Body of pancreas (tissue), 4 donors: Measurements from ENCODE around the gene GRIP2. TPM values are rescaled to one million over a fixed set of nuclear protein-coding genes. Genes with fewer than 3 reads are reported as not detected.

Experiments used
- ATAC-seq: fragments of 150-250 bp; one replicate; pipeline ENCODE4 v1.9.1; 2016
- DNase-seq, 4 donors: peaks; one replicate each; pipeline ENCODE4 v3.0.0-alpha.2; 2019
- H3K27ac ChIP-seq, 4 donors: fragments of 200-600 bp; sonication (generic); 1 replicate in 3 of 4; 2 replicates in 1 of 4; pipeline versions ENCODE4 v1.5.1 to v1.6.1; 2016 to 2019; ENCODE audit warnings: mild to moderate bottlenecking in 1 of 4, mixed read lengths in 1 of 4, moderate library complexity in 1 of 4
- H3K27me3 ChIP-seq, 2 donors: fragments of 200-600 bp; sonication (generic); one replicate each; pipeline ENCODE4 v1.6.0; 2016; ENCODE audit warnings: mild to moderate bottlenecking in 1 of 2
- H3K36me3 ChIP-seq, 2 donors: fragments of 200-600 bp; sonication (generic); replicated peaks in 1 of 2; 2 replicates each; pipeline ENCODE4 v1.5.1; 2016; ENCODE audit warnings: low read depth in 2 of 2; ENCODE audit not compliant: insufficient read depth in 1 of 2
- H3K4me1 ChIP-seq: fragments of 200-600 bp; sonication (generic); one replicate; pipeline ENCODE4 v1.6.0; 2016
- H3K4me3 ChIP-seq, 2 donors: fragments of 200-600 bp; sonication (generic); 1 replicate in 1 of 2; 2 replicates in 1 of 2; pipeline ENCODE4 v1.5.1; 2016 to 2019
- H3K9me3 ChIP-seq, 3 donors: fragments of 200-600 bp; sonication (generic); 1 replicate in 2 of 3; 2 replicates in 1 of 3; pipeline ENCODE4 v1.5.1; 2016
- CTCF ChIP-seq, 7 experiments: fragments of 450-650 bp in 4 of 7; fragments of 200-600 bp in 3 of 7; sonication (generic) in 3 of 7; IDR thresholded peaks; one replicate each; pipeline ENCODE4 v1.5.1; 2016 to 2019; ENCODE audit warnings: antibody characterized with exemption in 7 of 7
- POLR2A ChIP-seq, 3 donors: fragments of 450-650 bp; IDR thresholded peaks; one replicate each; pipeline ENCODE4 v1.6.1; 2016; ENCODE audit warnings: antibody characterized with exemption in 3 of 3, mild to moderate bottlenecking in 2 of 3
- WGBS, 2 donors: methylation state at CpG; one replicate each; pipeline ENCODE4 v1.1.5; 2017; 5-methylcytosine and 5-hydroxymethylcytosine counted together
- intact Hi-C: fragments of 100-400 bp; cut with DNase I; formaldehyde crosslinking; loops from one replicate; pipeline ENCODE4 v1.15.1; 2023
- total RNA-seq, 2 donors: library from RNA; depleted of rRNA; stranded (reverse); fragments of >200 nt; gene quantifications; one replicate each; pipeline ENCODE4 v1.1.0, GENCODE V29; 2016

Gene GRIP2
- total RNA-seq, 2 donors from 2014 or later = 0.26 to 0.99 TPM

- Histone ChIP-seq H3K36me3 (no peaks in the 10 kb centered on the region), H3K4me1 (no peaks in the 10 kb centered on the region), H3K27me3 (no peaks in the 10 kb centered on the region), H3K9me3 (no peaks in the 10 kb centered on the region), H3K27ac (no peak overlapping the region), H3K4me3 (no peak overlapping the region)
- DNase-seq (no peak), ATAC-seq (no peak)
- intact Hi-C loops = no loop called here
- TF ChIP-seq POLR2A (IDR thresholded peaks at IDR 0.05) (no peak), CTCF (IDR thresholded peaks at IDR 0.05) (no peak)
- WGBS, 2 donors = 64 to 80% methylated on average over 9 to 13 of the region's 13 CpGs
Observed at GRCh38 chr3:14507305-14507741, 32.8 kb downstream of the GRIP2 start.

GRCh38 chr3:14506626-14507304 is 33.4 kb downstream of the GRIP2 start:
- intact Hi-C loops = no loop called here
- no peak for TF ChIP-seq CTCF (IDR thresholded peaks at IDR 0.05)
- TF ChIP-seq POLR2A (IDR thresholded peaks at IDR 0.05) = no peak
- no peak overlapping the region for H3K27ac ChIP-seq
- DNase-seq (no peak), ATAC-seq (no peak)
- no peaks in the 10 kb centered on the region for H3K27me3 ChIP-seq
- H3K9me3 ChIP-seq = no peaks in the 10 kb centered on the region
- no peak overlapping the region for H3K4me3 ChIP-seq
- 69 to 79% methylated on average over 12 to 15 of the region's 15 CpGs for WGBS, 2 donors
- H3K4me1 ChIP-seq = no peaks in the 10 kb centered on the region
- H3K36me3 ChIP-seq = no peaks in the 10 kb centered on the region

GRCh38 chr3:14505803-14506500 is 34.2 kb downstream of the GRIP2 start:
- H3K4me1 ChIP-seq = no peaks in the 10 kb centered on the region
- no peaks in the 10 kb centered on the region for H3K36me3 ChIP-seq
- no peak overlapping the region for H3K27ac ChIP-seq
- DNase-seq = peak in 1 of 4 donors; percentile 4
- no peak for ATAC-seq
- no peaks in the 10 kb centered on the region for H3K9me3 ChIP-seq
- no peaks in the 10 kb centered on the region for H3K27me3 ChIP-seq
- H3K4me3 ChIP-seq = no peak overlapping the region
- TF ChIP-seq CTCF (IDR thresholded peaks at IDR 0.05) (no peak), POLR2A (IDR thresholded peaks at IDR 0.05) (no peak)
- intact Hi-C loops = no loop called here
- WGBS, 2 donors = 75 to 81% methylated on average over 3 to 16 of the region's 16 CpGs

- H3K4me1 ChIP-seq = no peaks in the 10 kb centered on the region
- DNase-seq (no peak), ATAC-seq (no peak)
- no peak overlapping the region for H3K4me3 ChIP-seq
- TF ChIP-seq POLR2A (IDR thresholded peaks at IDR 0.05) (no peak), CTCF (IDR thresholded peaks at IDR 0.05) (no peak)
- WGBS, 2 donors = 62 to 66% methylated on average over 17 to 22 of the region's 22 CpGs
- H3K9me3 ChIP-seq = no peaks in the 10 kb centered on the region
- no peaks in the 10 kb centered on the region for H3K36me3 ChIP-seq
- no peak overlapping the region for H3K27ac ChIP-seq
- H3K27me3 ChIP-seq = no peaks in the 10 kb centered on the region
- intact Hi-C loops = no loop called here
Observed at GRCh38 chr3:14505001-14505802, 34.9 kb downstream of the GRIP2 start.
